HepG2 (cell line): ENCODE data around the gene ERMARD. TPM values are rescaled to one million over a fixed set of nuclear protein-coding genes. Genes with fewer than 3 reads are reported as not detected.

Experiments
- ATAC-seq: fragments of 200-7000 bp; cut with Tn5 transposase; 3 replicates; pipeline ENCODE4 v1.9.1; 2020; ENCODE audit warnings: mild to moderate bottlenecking, moderate library complexity
- BruUV-seq: library from RNA; stranded (reverse); fragments of 400-500 nt; replicated peaks from 2 replicates; lab custom pipeline; 2021; lab: Mats Ljungman, UMichigan
- CTCF ChIA-PET: fragments of 300-600 bp; formaldehyde crosslinking; extraction: SDS; loops from one replicate; lab custom pipeline; 2021; ENCODE audit warnings: low total read pairs, inconsistent platforms, low intra/inter-chr PET ratio; lab: Yijun Ruan, JAX
- POLR2A ChIA-PET: fragments of 350-600 bp; sonication (Branson Sonifier 250); formaldehyde crosslinking; loops from one replicate; lab custom pipeline; 2020; ENCODE audit warnings: antibody characterized with exemption, inconsistent platforms; lab: Yijun Ruan, JAX
- DNase-seq: peaks from one replicate; pipeline ENCODE4 v3.0.0-alpha.2; 2015; ENCODE audit warnings: low spot score
- FAIRE-seq: peaks from 3 replicates; lab custom pipeline; 2011; peaks lifted over from hg19 to GRCh38; lab: Jason Lieb, UNC
- H2AFZ ChIP-seq: one replicate; pipeline ENCODE4 v1.6.1; 2011; ENCODE audit warnings: low read length, inconsistent platforms
- H3K27ac ChIP-seq: fragments of 300-600 bp; 3 replicates; pipeline ENCODE4 v1.8.0; 2011; ENCODE audit warnings: mixed run types, mild to moderate bottlenecking, mixed read lengths, low read length, inconsistent platforms; ENCODE audit not compliant: insufficient read depth; ENCODE audit errors: extremely low read length
- H3K27me3 ChIP-seq, 2 experiments: fragments of 200-600 bp in 1 of 2; 2 replicates in 1 of 2; 3 replicates in 1 of 2; pipeline versions ENCODE4 v1.6.0 to v1.8.0; 2011; ENCODE audit warnings: low read length in 2 of 2, mild to moderate bottlenecking in 2 of 2, moderate library complexity in 2 of 2, inconsistent platforms in 1 of 2; ENCODE audit not compliant: insufficient read depth in 2 of 2, control insufficient read depth in 1 of 2
- H3K36me3 ChIP-seq, 2 experiments: fragments of 200-600 bp in 1 of 2; replicated peaks in 1 of 2; 2 replicates in 1 of 2; 3 replicates in 1 of 2; pipeline versions ENCODE4 v1.5.1 to v1.8.0; 2011; ENCODE audit warnings: low read length in 2 of 2, inconsistent platforms in 1 of 2; ENCODE audit not compliant: insufficient read depth in 2 of 2, control insufficient read depth in 1 of 2
- H3K4me1 ChIP-seq: 2 replicates; pipeline ENCODE4 v1.5.1; 2012; ENCODE audit warnings: low read length, inconsistent platforms; ENCODE audit not compliant: insufficient read depth
- H3K4me2 ChIP-seq: 2 replicates; pipeline ENCODE4 v1.6.0; 2011; ENCODE audit warnings: low read depth, low read length, inconsistent platforms
- H3K4me3 ChIP-seq, 3 experiments: fragments of 200-600 bp in 1 of 3; sonication (generic), shearing (Covaris generic) in 1 of 3; replicated peaks in 1 of 3; 2 replicates each; pipeline ENCODE4 v1.5.1; 2011 to 2016; ENCODE audit warnings: low read length in 3 of 3, inconsistent platforms in 2 of 3, low read depth in 2 of 3, mild to moderate bottlenecking in 2 of 3, control low read depth in 1 of 3, mixed read lengths in 1 of 3; ENCODE audit not compliant: insufficient read depth in 1 of 3
- H3K79me2 ChIP-seq: one replicate; pipeline ENCODE4 v1.6.1; 2011; ENCODE audit warnings: low read length, inconsistent platforms; ENCODE audit not compliant: insufficient read depth
- H3K9ac ChIP-seq: 2 replicates; pipeline ENCODE4 v1.6.0; 2011; ENCODE audit warnings: mild to moderate bottlenecking, low read depth, low read length, inconsistent platforms; ENCODE audit not compliant: insufficient read depth
- H3K9me3 ChIP-seq: 2 replicates; pipeline ENCODE4 v1.5.1; 2012; ENCODE audit warnings: mild to moderate bottlenecking, low read length
- H4K20me1 ChIP-seq: 2 replicates; pipeline ENCODE4 v1.6.0; 2011; ENCODE audit warnings: inconsistent platforms, mild to moderate bottlenecking, low read length, moderate library complexity; ENCODE audit not compliant: insufficient read depth
- ARID2 ChIP-seq: sonication (generic); formaldehyde crosslinking; IDR thresholded peaks from 2 replicates; pipeline ENCODE4 v1.8.1; 2022; ENCODE audit warnings: mild to moderate bottlenecking, missing genetic modification reagents, borderline replicate concordance
- ARNT2 ChIP-seq: sonication (generic); formaldehyde crosslinking; IDR thresholded peaks from 2 replicates; pipeline ENCODE4 v1.8.0; 2022; ENCODE audit warnings: mild to moderate bottlenecking, low read depth, missing genetic modification reagents, moderate library complexity
- ATF2 ChIP-seq: sonication (generic); formaldehyde crosslinking; IDR thresholded peaks from 2 replicates; pipeline ENCODE4 v1.4.0; 2020; ENCODE audit warnings: missing genetic modification reagents
- ATF7 ChIP-seq, 2 experiments: fragments of 450-650 bp in 1 of 2; sonication (generic) in 1 of 2; formaldehyde crosslinking in 1 of 2; IDR thresholded peaks; 2 replicates each; pipeline versions ENCODE4 v1.4.0 to v1.6.1; 2016 to 2020; ENCODE audit warnings: antibody characterized with exemption in 1 of 2, mild to moderate bottlenecking in 1 of 2, missing genetic modification reagents in 1 of 2
- FOXJ3 ChIP-seq: sonication (generic); formaldehyde crosslinking; IDR thresholded peaks from 2 replicates; pipeline ENCODE4 v1.4.0; 2020; ENCODE audit warnings: missing genetic modification reagents, mild to moderate bottlenecking, borderline replicate concordance
- MTF2 ChIP-seq: sonication (generic); formaldehyde crosslinking; IDR thresholded peaks from 2 replicates; pipeline ENCODE4 v1.5.0; 2020; ENCODE audit warnings: missing genetic modification reagents, borderline replicate concordance
- MXI1 ChIP-seq: IDR thresholded peaks from 3 replicates; pipeline ENCODE4 v1.6.1; 2012; ENCODE audit warnings: low read depth, low read length, inconsistent platforms, borderline replicate concordance
- MYNN ChIP-seq: sonication (generic); formaldehyde crosslinking; IDR thresholded peaks from 2 replicates; pipeline ENCODE4 v1.4.0; 2020; ENCODE audit warnings: mild to moderate bottlenecking, low read depth, missing genetic modification reagents
- NCOR1 ChIP-seq: fragments of 200-600 bp; sonication (generic); IDR thresholded peaks from 2 replicates; pipeline ENCODE4 v1.7.0; 2017; ENCODE audit warnings: antibody characterized with exemption, low read length, borderline replicate concordance
- NFIC ChIP-seq: IDR thresholded peaks from 2 replicates; pipeline ENCODE4 v1.6.1; 2012; ENCODE audit warnings: mild to moderate bottlenecking, low read length, inconsistent platforms
- PLRG1 ChIP-seq: fragments of 450-650 bp; conservative IDR thresholded peaks from 2 replicates; pipeline ENCODE4 v1.6.1; 2016
- POLR2G ChIP-seq: fragments of 200-400 bp; formaldehyde crosslinking; IDR thresholded peaks from 2 replicates; pipeline ENCODE4 v1.6.1; 2018; ENCODE audit warnings: mild to moderate bottlenecking, low read depth, low read length, moderate library complexity
- ZBTB1 ChIP-seq: sonication (generic); formaldehyde crosslinking; IDR thresholded peaks from 2 replicates; pipeline ENCODE4 v1.4.0; 2020; ENCODE audit warnings: missing genetic modification reagents, borderline replicate concordance
- ZNF224 ChIP-seq: sonication (generic); formaldehyde crosslinking; IDR thresholded peaks from 2 replicates; pipeline ENCODE4 v1.5.0; 2020; ENCODE audit warnings: mild to moderate bottlenecking, missing genetic modification reagents
- ZNF33B ChIP-seq: sonication (generic); formaldehyde crosslinking; IDR thresholded peaks from 2 replicates; pipeline ENCODE4 v1.5.1; 2020; ENCODE audit warnings: mild to moderate bottlenecking, missing genetic modification reagents
- ZNF496 ChIP-seq: sonication (generic); formaldehyde crosslinking; IDR thresholded peaks from 2 replicates; pipeline ENCODE4 v1.8.1; 2023; ENCODE audit warnings: mild to moderate bottlenecking, moderate library complexity, missing genetic modification reagents; ENCODE audit not compliant: insufficient replicate concordance
- ZNF597 ChIP-seq: sonication (generic); formaldehyde crosslinking; IDR thresholded peaks from 2 replicates; pipeline ENCODE4 v1.5.0; 2020; ENCODE audit warnings: missing genetic modification reagents
- ZNF703 ChIP-seq: sonication (generic); formaldehyde crosslinking; IDR thresholded peaks from 2 replicates; pipeline ENCODE4 v1.5.1; 2020; ENCODE audit warnings: missing genetic modification reagents, mild to moderate bottlenecking, moderate library complexity, borderline replicate concordance
- WGBS: methylation state at CpG from one replicate; pipeline ENCODE4 v1.1.6; 2017; ENCODE audit warnings: low lambda C conversion rate; 5-methylcytosine and 5-hydroxymethylcytosine counted together
- in situ Hi-C: cut with HindIII; loops from 2 replicates; pipeline ENCODE4 v1.10.0; 2017; ENCODE audit warnings: low pct_unique_long_range_greater_than_20kb; ENCODE audit not compliant: extremely low pct_ligation_motif_present
- intact Hi-C: fragments of 100-400 bp; cut with micrococcal nuclease; formaldehyde crosslinking; loops from one replicate; pipeline ENCODE4 v1.10.0; 2022; ENCODE audit not compliant: unreplicated experiment
- polyA plus RNA-seq, 8 experiments: library from polyadenylated mRNA; depleted of rRNA in 3 of 8; stranded (reverse) in 7 of 8; unstranded in 1 of 8; fragments of >200 nt; fragmentation: Illumina TruSeq in 4 of 8; extraction: Trizol in 4 of 8; gene quantifications; 2 replicates each; pipeline versions ENCODE4 v1.2.1 to v1.2.3, GENCODE V29; 2011 to 2016; ENCODE audit warnings: low read depth in 4 of 8, missing spikeins in 1 of 8, mixed read lengths in 1 of 8; ENCODE audit not compliant: insufficient read depth in 1 of 8
- total RNA-seq, 5 experiments: library from RNA; depleted of rRNA; stranded (reverse); fragments of >200 nt; fragmentation: Illumina TruSeq; extraction: Trizol; gene quantifications; 2 replicates each; pipeline ENCODE4 v1.2.3, GENCODE V29; 2016; ENCODE audit warnings: low read depth in 1 of 5

Gene ERMARD
- total and polyA plus RNA-seq, 2 of the 13 experiments (the other 11 are each of a cell fraction or from before 2014, with no cell fraction given), result 8.8 to 10.7 TPM

- TF ChIP-seq NFIC, result no peak
- TF ChIP-seq ZBTB1, result peak; percentile 76
- no peak for TF ChIP-seq NCOR1
- TF ChIP-seq POLR2G, result peak; percentile 86
- peak; percentile 83; the same call in 1 of the 2 replicates for TF ChIP-seq MTF2
- TF ChIP-seq ARID2 (CRISPR knock-in tag), result no peak
- no peak for TF ChIP-seq FOXJ3
- TF ChIP-seq ATF7 (IDR thresholded peaks at IDR 0.05), result no peak
- TF ChIP-seq ATF7 (CRISPR knock-in tag; IDR thresholded peaks at IDR 0.05), result 0 out of 2 replicates have a peak, but pooled peaks have one; percentile 25
- no peak for TF ChIP-seq ZNF496 (CRISPR knock-in tag)
- TF ChIP-seq, all 625 proteins: peak for 307
These were observed 26.8 kb upstream of the ERMARD start, which contains the start of gene PHF10 (continued) for GRCh38 chr6:169724494-169725124.

GRCh38 chr6:169725125-169726048, 26.0 kb upstream of the ERMARD start:
- ChIA-PET CTCF (no interaction called here), POLR2A (interaction anchor here (0.5 to 5.7 kb wide), 18 partner anchors 11 to 1118 kb away, joined by 3 to 92 read pairs (median 5); partner anchors contain the start of genes C6orf120, DYNLT2, ERMARD and PSMB1)
- under 1% methylated on average over 29 of the region's 29 CpGs for WGBS
- ATAC-seq (peak; percentile 86), FAIRE-seq (peak; percentile 92), DNase-seq (peak; percentile 97)
- Histone ChIP-seq H2AFZ (no peak overlapping the region), H3K9ac (peak overlapping the region; percentile 100), H3K4me3 (peak overlapping the region; percentile 75 to 95 (median 92)), H3K27me3 (no peaks in the 10 kb centered on the region; a peak in 1 of 5 replicates), H3K36me3 (peaks cover 0 to 2% of the 10 kb centered on the region in 2 experiments; a peak in 3 of 5 replicates), H3K4me2 (peak overlapping the region; percentile 94), H3K27ac (peak overlapping the region; percentile 100), H3K4me1 (peaks cover 45% of the 10 kb centered on the region), H3K79me2 (peaks cover 31% of the 10 kb centered on the region), H4K20me1 (peaks cover 30% of the 10 kb centered on the region), H3K9me3 (no peaks in the 10 kb centered on the region)
- BruUV-seq, result TSS peak; percentile 61
- in situ Hi-C loops, result no loop called here
- intact Hi-C loops, result loop anchor here (1.0 to 2.0 kb wide), 2 partner anchors 26 to 73 kb away; partner anchors contain the start of genes DYNLT2 and ERMARD
- TF ChIP-seq ZNF33B (CRISPR knock-in tag) (0 out of 2 replicates have a peak, but pooled peaks have one; percentile 91), ZNF224 (CRISPR knock-in tag) (no peak), ZNF597 (CRISPR knock-in tag) (no peak), MXI1 (peak; percentile 69; the same call in 1 of the 3 replicates), MYNN (no peak), ZNF703 (no peak; the same call in 1 of the 2 replicates), ARNT2 (CRISPR knock-in tag) (no peak), ATF2 (CRISPR knock-in tag) (peak; percentile 89), PLRG1 (no peak)
